Measurements from ENCODE around the gene PRR5L.

Gene PRR5L

DNA sequence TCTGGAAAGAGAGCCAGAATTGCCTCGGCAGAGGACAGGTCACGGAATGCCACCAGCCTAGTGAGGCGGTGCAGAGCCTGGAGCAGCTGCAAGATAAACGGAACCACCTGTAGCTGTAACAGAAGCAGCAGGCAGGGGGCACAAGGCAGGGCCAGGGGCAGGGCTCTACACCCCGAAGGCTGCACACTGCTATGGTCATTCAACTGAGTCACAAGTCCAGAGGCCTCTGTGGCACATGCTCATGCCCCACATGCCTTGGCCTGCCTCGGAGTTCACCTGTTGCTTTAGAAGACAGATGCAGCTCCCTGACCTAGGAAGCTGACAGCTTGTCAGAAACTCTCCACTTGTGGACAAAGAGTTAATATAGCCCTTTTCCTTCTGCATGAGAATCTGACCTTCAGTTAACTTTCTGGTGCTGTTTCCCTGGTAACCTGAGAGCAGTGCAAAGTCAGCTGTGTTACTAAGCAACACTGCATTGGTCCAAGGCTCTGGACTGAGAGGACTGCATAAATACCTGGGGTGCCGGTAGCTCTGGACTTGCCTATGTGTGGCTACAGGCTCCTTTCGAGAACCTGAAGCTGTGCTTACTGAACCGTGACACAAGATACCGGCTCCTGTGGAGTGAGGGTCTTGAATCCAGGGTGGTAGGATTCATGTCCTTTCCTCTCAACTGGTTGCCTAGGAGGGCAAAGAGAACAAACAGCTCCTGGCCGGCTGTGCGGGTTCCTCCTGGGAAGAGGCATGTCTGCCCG, 17.4 kb upstream of the PRR5L start:
- H3K27ac ChIP-seq = no peak overlapping the region
- H3K4me3 ChIP-seq = no peak overlapping the region

DNA sequence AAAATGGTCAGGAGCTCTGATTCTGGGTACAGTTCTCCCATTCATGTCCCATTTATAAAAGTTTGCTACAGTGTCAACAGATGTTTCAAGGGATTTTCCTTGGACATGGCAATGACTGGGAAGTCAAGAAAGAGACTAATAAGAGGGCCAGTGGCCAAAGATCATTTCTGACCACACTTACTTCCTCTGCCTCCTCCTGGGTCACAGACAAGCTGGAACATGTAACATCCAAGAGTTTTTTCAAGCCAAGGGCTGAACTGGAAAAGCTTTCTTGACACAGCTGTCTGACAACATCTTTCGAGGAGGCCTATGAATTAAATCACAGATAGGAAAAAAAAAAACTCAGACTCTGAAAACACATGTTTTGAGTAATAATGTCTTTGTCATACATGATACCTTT, 15.6 kb upstream of the PRR5L start:
- H3K27ac ChIP-seq = no peak overlapping the region

DNA sequence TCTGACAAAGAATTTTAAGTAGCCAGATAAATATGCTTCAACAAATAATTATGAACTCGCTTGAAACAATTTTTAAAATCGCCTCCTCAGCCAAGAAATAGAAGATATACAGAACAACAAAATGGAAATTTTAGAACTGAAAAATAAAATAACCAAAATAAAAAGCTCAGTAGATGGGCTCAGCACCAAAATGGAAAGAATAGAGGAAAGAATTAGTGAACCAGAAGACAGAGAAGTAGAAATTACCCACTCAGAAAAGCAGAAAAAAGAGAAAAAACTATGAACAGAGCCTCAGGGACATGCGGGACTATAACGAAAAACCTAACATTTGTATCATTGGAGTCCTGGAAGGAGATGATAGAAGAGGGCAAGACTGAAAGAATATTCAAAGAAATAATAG, 14.2 kb upstream of the PRR5L start:
- Histone ChIP-seq H3K27ac (no peak overlapping the region), H3K4me3 (no peak overlapping the region)

More for the DNA sequence above, 15.6 kb upstream of the PRR5L start:
- no peak overlapping the region for H3K4me3 ChIP-seq

DNA sequence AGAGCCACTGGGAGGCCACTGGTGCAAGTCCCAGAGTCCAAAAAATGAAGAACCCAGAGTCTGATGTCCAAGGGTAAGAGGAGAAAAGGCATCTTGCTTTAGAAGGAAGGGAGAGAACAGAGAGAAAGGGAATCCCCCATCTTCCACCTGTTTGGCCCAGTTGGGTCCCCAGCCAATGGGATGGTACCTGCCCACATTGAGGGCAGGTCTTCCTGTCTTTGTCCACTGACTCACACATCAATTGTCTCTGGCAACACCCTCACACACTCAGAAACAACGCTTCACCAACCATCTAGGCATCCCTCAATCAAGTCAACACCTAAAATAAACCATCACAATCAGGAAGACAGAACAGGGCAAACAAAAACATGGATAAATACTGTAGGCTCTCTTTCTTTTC, 13.2 kb upstream of the PRR5L start:
- H3K4me3 ChIP-seq = no peak overlapping the region
- no peak overlapping the region for H3K27ac ChIP-seq

DNA sequence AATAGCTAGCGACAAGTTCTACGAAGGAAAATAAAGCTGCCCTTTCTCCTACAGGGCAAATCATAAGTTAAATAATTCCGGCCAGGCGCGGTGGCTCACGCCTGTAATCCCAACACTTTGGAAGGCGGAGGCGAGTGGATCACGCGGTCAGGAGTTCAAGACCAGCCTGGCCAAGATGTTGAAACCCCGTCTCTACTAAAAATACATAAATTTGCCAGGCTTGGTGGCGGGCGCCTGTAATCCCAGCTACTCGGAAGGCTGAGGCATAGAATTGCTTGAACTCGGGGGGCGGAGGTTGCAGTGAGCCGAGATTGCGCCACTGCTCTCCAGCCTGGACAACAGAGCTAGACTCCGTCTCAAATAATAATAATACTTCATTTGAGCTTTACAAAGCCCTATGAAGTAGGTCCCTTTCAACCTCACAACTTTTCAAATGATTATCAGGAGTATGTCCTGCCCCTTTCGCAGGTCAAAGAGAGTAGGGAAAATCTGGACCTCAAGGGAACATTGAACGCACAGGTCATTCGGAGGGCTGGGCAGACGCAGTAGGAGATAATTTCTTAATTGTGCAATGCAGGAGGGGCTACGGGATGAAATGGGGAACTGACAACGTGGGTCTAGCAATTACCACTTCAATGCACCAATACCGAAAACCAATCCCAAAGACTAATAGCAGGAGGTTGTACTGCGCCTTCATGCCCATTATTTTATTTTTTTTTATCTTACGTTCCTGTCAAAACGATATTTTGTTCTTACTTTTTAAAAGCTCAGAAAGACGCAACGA, 7.5 kb upstream of the PRR5L start:
- H3K27ac ChIP-seq = peak overlapping the region in 20 of 21 experiments; percentile 10 to 85 (median 66)
- H3K4me3 ChIP-seq = peak overlapping the region; percentile 53 to 67 (median 62)

DNA sequence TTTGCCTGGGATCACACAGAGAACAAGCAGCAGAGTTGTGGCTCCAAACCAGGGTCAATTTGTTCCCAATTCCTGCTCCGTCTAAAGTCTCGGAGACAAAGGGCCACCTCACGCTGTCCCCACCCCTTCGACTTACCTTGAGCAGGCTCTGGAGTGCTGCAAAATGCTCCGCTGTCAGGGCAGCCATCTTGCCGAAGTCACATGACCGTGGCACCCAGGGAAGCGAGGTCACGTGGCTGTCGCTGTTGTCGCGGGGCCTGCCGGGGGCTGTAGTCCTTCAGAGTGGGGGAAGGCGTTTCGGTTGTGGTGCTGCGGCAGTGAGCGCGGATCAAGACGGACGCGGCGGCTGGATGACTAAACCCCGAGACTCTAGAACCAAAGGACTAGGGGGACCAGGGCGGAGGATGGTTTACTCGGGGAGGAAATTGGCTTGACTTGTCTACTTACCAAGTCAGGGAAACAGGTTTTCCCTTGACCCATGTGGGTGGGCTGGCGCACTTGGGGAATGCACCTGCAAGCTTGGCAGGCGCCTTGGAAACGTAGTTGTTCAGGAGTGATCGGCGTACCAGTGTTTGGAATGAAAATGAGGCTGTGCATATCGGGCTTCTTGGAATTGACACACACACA, 6.7 kb upstream of the PRR5L start, which contains the start of gene COMMD9:
TSS of gene COMMD9 (minus strand) at position 199 of the 627 bp plus-strand sequence. CDS start at position 187, 12 bp downstream.
- peak within 1 kb of the TSS; percentile 53 to 67 (median 62) for H3K4me3 ChIP-seq
- H3K27ac ChIP-seq = peak within 1 kb of the TSS in 20 of 21 experiments; percentile 10 to 85 (median 66)

DNA sequence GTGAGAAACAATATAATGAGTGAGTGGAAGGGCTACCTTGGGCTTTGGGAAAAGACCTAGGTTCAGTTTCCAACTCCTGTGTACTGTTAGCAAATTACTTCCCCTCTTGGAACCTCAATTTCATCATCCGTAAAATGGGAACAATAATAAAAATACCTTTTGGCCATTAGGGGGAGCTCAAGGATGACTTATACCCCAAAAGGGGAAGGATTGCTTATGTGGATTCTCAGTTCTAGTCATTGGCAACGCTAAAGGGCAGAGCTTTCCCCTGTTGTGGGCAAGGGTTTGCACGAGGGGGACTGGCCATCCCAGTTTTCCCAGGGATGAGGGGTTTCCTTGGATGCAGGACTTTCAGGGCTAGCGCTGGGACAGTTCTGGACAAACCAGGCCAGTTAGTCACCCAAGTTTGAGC, 3.8 kb upstream of the PRR5L start:
- no peak overlapping the region for H3K4me3 ChIP-seq

DNA sequence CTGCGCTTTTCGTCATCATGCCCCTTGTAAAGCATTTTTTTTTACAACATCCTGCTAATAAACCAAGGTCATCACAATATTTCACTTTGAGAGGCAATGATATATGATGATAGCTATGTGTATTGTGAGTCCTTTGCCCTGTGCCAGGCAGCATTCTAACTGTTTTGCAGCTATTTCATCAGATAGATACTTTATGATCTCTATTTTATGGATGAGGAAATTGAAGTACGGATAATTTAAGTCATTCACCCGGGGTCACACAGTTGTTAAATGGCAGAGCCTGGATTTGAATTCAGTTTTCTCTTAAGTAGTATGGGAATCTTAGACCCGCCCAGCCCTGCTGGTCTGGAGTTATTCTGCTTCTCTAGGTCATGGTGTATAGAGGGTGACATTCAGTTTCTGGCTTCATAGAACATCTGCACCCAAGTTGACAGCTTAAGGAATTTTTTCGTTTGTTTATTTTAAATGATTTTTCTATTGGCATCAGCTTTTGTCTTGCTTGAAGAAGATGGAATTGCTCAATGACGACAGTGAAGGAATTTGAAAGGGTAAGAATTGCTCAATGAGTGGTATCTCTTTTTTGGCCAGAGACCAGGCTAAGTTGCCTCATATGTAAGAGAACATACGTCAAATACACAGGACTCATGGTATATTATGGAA, 926 bp downstream of the PRR5L start:
- Histone ChIP-seq H3K4me3 (no peak overlapping the region), H3K27ac (no peak overlapping the region)

More for the DNA sequence above, 3.8 kb upstream of the PRR5L start:
- H3K27ac ChIP-seq = no peak overlapping the region

DNA sequence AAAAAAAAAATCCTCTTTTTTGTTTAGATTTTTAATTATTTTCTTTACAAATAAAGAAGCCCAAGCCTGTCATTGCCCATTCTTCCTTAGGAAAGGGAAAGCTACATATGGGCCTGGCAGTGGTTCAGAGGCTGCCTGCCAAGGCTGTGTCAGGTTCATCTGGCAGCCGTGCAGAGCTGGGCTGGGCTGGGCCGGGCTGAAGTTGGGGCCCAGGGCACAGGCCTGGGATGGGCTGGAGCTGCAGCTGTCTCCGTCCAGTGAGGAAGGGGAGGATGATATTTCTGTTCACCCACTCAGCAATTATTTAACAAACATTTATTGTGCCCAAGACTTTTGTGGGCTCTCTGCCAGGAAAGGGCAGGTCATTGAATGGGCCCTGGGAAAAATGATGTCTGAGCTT, 4.6 kb downstream of the PRR5L start:
- H3K27ac ChIP-seq = no peak overlapping the region
- H3K4me3 ChIP-seq = no peak overlapping the region

DNA sequence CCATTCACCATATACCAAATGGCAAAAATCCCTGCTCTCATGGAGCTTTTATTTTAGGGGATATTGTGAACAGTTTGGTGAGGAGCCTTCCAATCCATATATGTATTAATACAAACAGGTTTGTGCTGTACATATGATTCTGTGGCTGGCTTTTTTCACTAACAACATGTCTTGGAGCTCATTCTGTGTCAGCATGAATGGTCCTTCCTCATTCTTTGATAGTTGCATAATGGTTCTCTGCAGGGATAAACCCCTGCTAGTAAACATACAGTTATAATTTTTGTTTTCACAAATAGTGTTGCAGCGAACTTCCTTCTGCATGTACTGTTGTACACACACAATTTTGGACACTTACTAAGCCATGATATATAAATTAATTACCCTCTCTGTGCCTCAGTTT, 8.3 kb downstream of the PRR5L start:
- Histone ChIP-seq H3K27ac (no peak overlapping the region), H3K4me3 (no peak overlapping the region)

DNA sequence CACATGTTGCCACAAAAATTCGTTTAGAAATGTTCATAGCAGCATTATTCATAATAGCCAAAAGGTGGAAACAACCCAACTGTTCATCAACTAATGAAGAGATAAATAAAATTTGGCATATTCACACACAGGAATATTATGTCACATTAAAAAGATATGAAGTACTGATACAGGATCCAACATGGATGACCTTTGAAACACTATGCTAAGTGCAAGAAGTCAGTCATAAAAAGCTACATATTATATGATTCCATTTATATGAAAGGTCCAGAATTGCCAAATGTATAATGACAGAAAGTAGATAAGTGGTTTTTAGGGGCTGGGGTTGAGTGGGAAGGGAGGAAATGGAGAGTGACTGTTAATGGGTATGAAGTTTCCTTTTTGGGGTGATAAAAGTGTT, 9.0 kb downstream of the PRR5L start:
- Histone ChIP-seq H3K4me3 (no peak overlapping the region), H3K27ac (no peak overlapping the region)

DNA sequence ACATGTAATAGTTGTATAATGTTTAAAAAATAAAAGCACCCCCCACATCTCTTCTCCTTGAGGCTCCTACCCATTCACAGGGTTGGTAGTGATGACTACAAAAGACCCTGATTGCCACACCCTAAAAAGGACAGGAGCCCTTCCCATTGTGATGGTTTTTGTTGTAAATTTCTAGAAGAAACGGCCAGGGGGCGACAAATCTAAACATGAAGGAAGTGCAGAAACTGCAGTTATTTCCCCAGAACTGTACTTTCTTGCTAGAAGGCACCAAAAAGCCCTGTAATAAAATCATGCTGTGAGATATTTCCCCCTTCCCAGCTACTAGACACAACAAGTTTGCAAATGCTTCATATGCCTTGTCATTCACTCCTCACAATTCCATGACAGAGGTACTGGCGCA, 10.8 kb downstream of the PRR5L start:
- Histone ChIP-seq H3K4me3 (no peak overlapping the region), H3K27ac (no peak overlapping the region)

DNA sequence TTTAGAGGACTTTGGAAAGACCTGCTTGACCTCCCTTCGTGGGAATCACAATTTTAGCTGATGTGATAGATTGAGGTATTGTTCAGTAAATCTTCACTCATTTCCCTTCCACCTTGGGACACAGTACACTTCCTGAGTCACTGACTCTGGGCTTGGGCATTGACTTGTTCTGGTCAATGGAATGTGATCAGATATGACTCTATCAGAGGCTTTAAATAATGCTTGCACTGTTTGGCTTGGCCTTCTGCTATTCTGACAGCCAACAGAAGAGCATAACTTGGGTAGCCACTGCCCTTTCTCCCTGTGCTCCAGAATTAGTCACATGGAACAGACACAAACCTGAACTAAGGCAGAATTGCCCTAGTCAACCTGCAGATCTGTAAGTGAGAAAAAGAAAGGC, 12.5 kb downstream of the PRR5L start:
- Histone ChIP-seq H3K27ac (no peak overlapping the region), H3K4me3 (no peak overlapping the region)

DNA sequence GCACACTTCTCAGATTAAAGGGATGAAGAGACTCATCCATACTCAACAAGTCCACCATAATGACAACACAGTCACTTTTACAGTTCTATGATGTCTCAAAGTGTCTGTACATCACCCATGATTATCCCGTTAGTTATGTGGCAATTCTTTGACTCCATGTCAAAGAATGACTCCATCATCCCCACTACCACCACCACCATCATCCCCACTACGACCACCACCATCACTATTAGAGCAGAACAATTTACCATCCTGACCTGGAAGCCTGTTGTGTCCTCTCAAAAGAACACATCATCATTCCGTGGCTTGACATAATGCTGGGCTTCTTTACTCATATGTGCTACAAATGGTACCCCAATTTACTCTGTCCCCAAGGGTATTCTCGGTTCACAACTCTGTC, 13.7 kb downstream of the PRR5L start:
- no peak overlapping the region for H3K27ac ChIP-seq
- H3K4me3 ChIP-seq = no peak overlapping the region

DNA sequence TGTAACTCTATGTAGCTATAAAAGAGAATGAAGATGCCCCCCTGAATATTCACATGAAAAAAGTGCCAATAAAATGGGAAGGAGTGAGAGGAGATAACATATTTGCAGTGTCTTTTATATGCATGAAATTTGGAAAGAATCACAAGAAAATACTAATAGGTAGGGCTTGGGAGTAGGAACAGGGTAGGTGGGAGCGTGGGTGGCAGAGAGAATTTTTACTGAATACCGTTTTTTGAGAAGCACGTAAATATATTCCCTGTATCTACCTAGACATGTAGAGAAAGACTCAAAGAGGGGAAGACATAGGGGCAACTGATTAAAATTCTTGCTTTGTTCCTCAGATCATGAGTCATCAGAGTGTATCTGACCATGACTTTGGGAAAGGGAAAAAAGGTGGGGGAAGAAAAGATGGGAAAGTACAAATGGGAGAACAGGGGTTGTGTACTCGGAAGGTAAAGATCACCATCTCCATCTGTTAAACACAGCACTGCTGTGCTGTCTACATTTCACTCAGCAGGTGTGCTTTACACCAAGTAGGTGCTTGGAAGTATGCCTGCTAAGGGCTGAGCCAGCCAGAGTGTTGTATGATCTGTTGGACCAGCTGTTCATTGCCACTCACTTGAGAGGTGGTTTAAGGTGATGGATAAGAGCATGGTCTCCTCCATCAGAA, 16.0 kb downstream of the PRR5L start:
- no peak overlapping the region for H3K4me3 ChIP-seq
- H3K27ac ChIP-seq = no peak overlapping the region

DNA sequence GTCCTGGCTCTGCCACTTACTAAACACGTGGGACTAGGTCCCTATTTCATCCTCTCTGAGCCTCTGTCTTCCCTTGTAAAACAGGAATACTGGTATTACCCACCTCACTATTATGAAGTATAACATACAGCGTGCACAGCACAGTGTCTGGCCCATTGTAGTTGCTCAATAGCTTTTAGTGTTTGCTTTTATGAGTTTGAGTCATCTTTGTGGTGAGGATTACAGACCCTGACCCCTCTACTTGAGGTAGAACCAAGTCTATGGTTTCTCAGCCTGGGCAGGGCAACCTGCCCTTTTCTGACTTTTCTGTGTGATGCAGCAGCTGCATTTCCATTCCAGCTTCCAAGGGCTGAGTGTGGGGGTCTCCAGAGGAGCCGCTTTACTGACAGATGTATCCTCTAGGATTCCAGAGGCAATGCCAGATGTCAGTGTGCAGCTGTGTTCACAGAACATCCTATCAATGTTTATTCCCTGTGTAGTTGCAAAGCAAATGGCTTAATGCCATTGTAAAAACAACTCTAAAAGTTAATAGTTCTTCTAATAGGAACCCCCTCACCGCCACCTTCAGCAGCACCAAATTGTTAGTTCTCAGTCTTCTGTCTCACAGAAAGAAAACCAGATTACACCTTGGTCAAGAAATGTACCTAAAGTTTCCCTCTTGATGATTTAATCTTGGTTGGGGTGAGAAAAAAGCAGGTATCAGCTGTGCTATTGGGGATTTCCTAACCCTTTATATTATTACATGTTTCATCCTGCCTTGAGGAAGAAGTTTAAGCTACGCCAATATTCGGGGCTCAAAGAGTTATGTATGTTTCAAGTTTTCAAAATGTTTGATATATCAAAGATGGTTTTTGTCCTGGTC, 16.8 kb downstream of the PRR5L start:
- no peak overlapping the region for H3K4me3 ChIP-seq
- H3K27ac ChIP-seq = no peak overlapping the region

DNA sequence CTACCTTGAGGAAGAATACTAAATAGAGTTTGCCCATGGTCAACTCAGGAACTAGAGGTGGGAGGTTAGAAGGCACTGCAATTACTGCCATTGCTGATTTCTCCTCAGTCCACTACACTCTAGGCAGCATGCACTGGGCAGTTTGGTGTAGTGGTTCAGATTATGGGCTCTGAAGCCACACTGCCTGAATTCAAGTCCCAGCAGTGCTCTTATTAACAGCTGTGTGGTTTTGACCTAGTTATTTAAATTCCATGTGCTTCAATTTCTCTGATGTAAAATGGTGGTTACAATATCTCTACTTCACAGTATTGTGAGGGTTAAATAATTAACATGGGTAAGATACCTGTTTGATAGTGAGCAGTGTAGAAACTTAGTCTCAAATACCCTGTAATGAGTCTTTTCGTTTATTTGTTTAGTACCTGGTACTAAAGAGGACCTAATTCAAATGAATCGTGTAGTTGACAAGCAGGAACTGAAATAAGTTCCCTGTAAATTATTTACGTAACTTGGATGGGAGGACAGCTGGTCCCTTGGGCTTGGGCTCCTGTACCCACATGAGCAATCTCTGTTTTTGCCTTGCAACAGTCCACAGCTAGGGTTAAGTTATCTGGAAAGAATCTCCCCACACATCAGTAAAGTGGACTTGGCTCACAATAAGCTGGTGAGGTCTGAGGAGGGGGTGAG, 17.8 kb downstream of the PRR5L start:
- no peak overlapping the region for H3K4me3 ChIP-seq
- H3K27ac ChIP-seq = no peak overlapping the region

DNA sequence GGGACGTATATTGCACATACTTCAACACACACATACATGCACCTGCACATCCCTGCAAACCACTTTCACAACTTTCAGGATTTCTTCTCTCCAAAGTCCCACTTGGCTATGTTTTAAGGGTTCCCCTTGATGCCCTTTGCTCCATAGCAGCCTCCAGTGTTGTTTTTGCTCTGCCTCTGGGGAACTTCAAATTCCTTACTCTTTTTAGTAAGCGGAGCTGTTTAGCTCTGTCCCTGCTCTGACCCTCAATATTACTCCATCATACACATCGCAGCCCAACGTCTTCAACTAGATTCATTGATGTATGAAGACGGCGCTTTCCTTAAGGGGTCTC, 18.3 kb downstream of the PRR5L start:
- Histone ChIP-seq H3K27ac (no peak overlapping the region), H3K4me3 (no peak overlapping the region)
